GM12878 (cell line): ENCODE data around the gene DCLK2. TPM values are rescaled to one million over a fixed set of nuclear protein-coding genes. Genes with fewer than 3 reads are reported as not detected.

Experiments
- ATAC-seq: fragments of 200-7000 bp; cut with Tn5 transposase; 3 replicates; pipeline ENCODE4 v1.9.1; 2020; ENCODE audit warnings: mild to moderate bottlenecking, moderate library complexity
- BruUV-seq: library from RNA; stranded (reverse); fragments of 400-500 nt; replicated peaks from 2 replicates; lab custom pipeline; 2021; lab: Mats Ljungman, UMichigan
- CTCF ChIA-PET: fragments of 300-600 bp; sonication (Branson Sonifier 250); formaldehyde crosslinking; extraction: SDS; loops from one replicate; lab custom pipeline; 2021; ENCODE audit warnings: inconsistent platforms; lab: Yijun Ruan, JAX
- POLR2A ChIA-PET: fragments of 350-600 bp; formaldehyde crosslinking; extraction: SDS; loops from one replicate; lab custom pipeline; 2021; ENCODE audit warnings: inconsistent platforms; lab: Charles Lee
- RAD21 ChIA-PET: fragments of 300-600 bp; sonication (Branson Sonifier 250); formaldehyde crosslinking; loops from one replicate; lab custom pipeline; 2023; ENCODE audit warnings: antibody characterized with exemption; ENCODE audit not compliant: unreplicated experiment; lab: Charles Lee
- SMC1A ChIA-PET: fragments of 300-600 bp; sonication (Branson Sonifier 250); formaldehyde crosslinking; loops from one replicate; lab custom pipeline; 2023; ENCODE audit not compliant: unreplicated experiment, uncharacterized antibody; lab: Charles Lee
- DNase-seq: peaks from one replicate; pipeline ENCODE4 v3.0.0-alpha.2; 2011; ENCODE audit warnings: low read depth, low spot score
- FAIRE-seq: peaks from 3 replicates; lab custom pipeline; 2011; peaks lifted over from hg19 to GRCh38; lab: Jason Lieb, UNC
- H2AFZ ChIP-seq: 2 replicates; pipeline ENCODE4 v1.6.0; 2011; ENCODE audit warnings: low read depth, low read length, control low read depth; ENCODE audit not compliant: control insufficient read depth
- H3K27ac ChIP-seq: 2 replicates; pipeline ENCODE4 v1.5.1; 2011; ENCODE audit warnings: control low read depth; ENCODE audit not compliant: control insufficient read depth, insufficient read depth
- H3K27me3 ChIP-seq, 2 experiments: replicated peaks in 1 of 2; 2 replicates each; pipeline versions ENCODE4 v1.6.0 to v1.6.1; 2011; ENCODE audit warnings: low read length in 1 of 2; ENCODE audit not compliant: control insufficient read depth in 2 of 2, insufficient read depth in 2 of 2
- H3K36me3 ChIP-seq, 2 experiments: 2 replicates each; pipeline ENCODE4 v1.5.1; 2011; ENCODE audit warnings: low read length in 1 of 2; ENCODE audit not compliant: control insufficient read depth in 2 of 2, insufficient read depth in 2 of 2
- H3K4me1 ChIP-seq: 2 replicates; pipeline ENCODE4 v1.6.1; 2011; ENCODE audit warnings: mild to moderate bottlenecking, low read length, moderate library complexity, mixed read lengths; ENCODE audit not compliant: control insufficient read depth, insufficient read depth
- H3K4me2 ChIP-seq: 2 replicates; pipeline ENCODE4 v1.6.0; 2011; ENCODE audit warnings: control low read depth; ENCODE audit not compliant: control insufficient read depth, insufficient read depth
- H3K4me3 ChIP-seq: fragments of 200-600 bp; sonication (generic); 2 replicates; pipeline ENCODE4 v1.5.1; 2016
- H3K79me2 ChIP-seq: 2 replicates; pipeline ENCODE4 v1.6.0; 2011; ENCODE audit warnings: low read length; ENCODE audit not compliant: control insufficient read depth, insufficient read depth
- H3K9ac ChIP-seq: 2 replicates; pipeline ENCODE4 v1.8.0; 2011; ENCODE audit warnings: low read length, control low read depth, mixed read lengths; ENCODE audit not compliant: control insufficient read depth, insufficient read depth
- H3K9me3 ChIP-seq: replicated peaks from 3 replicates; pipeline ENCODE4 v1.5.1; 2011; ENCODE audit warnings: mild to moderate bottlenecking, low read length; ENCODE audit not compliant: control insufficient read depth, insufficient read depth
- H4K20me1 ChIP-seq: 2 replicates; pipeline ENCODE4 v1.6.0; 2011; ENCODE audit not compliant: control insufficient read depth, insufficient read depth
- DPF2 ChIP-seq: fragments of 450-650 bp; IDR thresholded peaks from 2 replicates; pipeline ENCODE4 v1.6.1; 2017; ENCODE audit warnings: mild to moderate bottlenecking
- ESRRA ChIP-seq: IDR thresholded peaks from 2 replicates; pipeline ENCODE4 v1.6.1; 2012; ENCODE audit warnings: mild to moderate bottlenecking, low read length, improper control_type of control experiment
- MYC ChIP-seq: IDR thresholded peaks from 2 replicates; pipeline ENCODE4 v1.6.1; 2011; ENCODE audit warnings: mild to moderate bottlenecking, low read length, moderate library complexity, inconsistent platforms; ENCODE audit not compliant: insufficient read depth, insufficient replicate concordance, insufficient read length, severe bottlenecking
- SMC3 ChIP-seq: IDR thresholded peaks from 2 replicates; pipeline ENCODE4 v1.6.1; 2011; ENCODE audit warnings: low read length, improper control_type of control experiment, borderline replicate concordance
- SPI1 ChIP-seq: IDR thresholded peaks from 2 replicates; pipeline ENCODE4 v1.6.1; 2011; ENCODE audit warnings: low read depth, mild to moderate bottlenecking, low read length, moderate library complexity, borderline replicate concordance; ENCODE audit not compliant: insufficient read depth
- YY1 ChIP-seq: IDR thresholded peaks from 2 replicates; pipeline ENCODE4 v1.6.1; 2011; ENCODE audit warnings: low read depth, mild to moderate bottlenecking, low read length
- WGBS: methylation state at CpG from one replicate; pipeline ENCODE4 v1.1.6; 2016; ENCODE audit warnings: low lambda C conversion rate; ENCODE audit not compliant: insufficient replicate concordance, insufficient coverage; ENCODE audit errors: missing lambda C conversion rate; 5-methylcytosine and 5-hydroxymethylcytosine counted together
- in situ Hi-C: fragments of 300-500 bp; cut with MboI; formaldehyde crosslinking; loops from 9 replicates; pipeline ENCODE4 v1.14.3; 2018; ENCODE audit warnings: mixed read lengths
- intact Hi-C: fragments of 100-400 bp; cut with micrococcal nuclease; formaldehyde crosslinking; loops from one replicate; pipeline ENCODE4 v1.14.2; 2022; ENCODE audit not compliant: unreplicated experiment
- polyA plus RNA-seq, 11 experiments: library from polyadenylated mRNA; depleted of rRNA in 4 of 11; unstranded in 6 of 11; stranded (reverse) in 5 of 11; fragments of >200 nt; fragmentation: Nextera tagmentation in 4 of 11; fragmentation: Illumina TruSeq in 1 of 11; extraction: Ambion mirVana in 4 of 11; extraction: Trizol in 1 of 11; gene quantifications; 1 replicate in 1 of 11; 2 replicates in 10 of 11; pipeline versions ENCODE4 v1.2.1 to v1.2.3, GENCODE V29; 2011 to 2016; ENCODE audit warnings: inconsistent platforms in 2 of 11, missing spikeins in 2 of 11, low read depth in 1 of 11
- total RNA-seq, 4 experiments: library from RNA; depleted of rRNA in 3 of 4; stranded (reverse); fragments of >200 nt in 3 of 4; fragmentation: Illumina TruSeq in 1 of 4; extraction: Trizol in 1 of 4; gene quantifications; 2 replicates each; pipeline versions ENCODE4 v1.2.1 to v1.2.3, GENCODE V29; 2013 to 2021
- TF ChIP-seq, protein P1 (sequence below): fragments of 150-350 bp; IDR thresholded peaks from 2 replicates; pipeline ENCODE4 v1.6.1; 2016; ENCODE audit warnings: low read depth, low read length
- TF ChIP-seq, protein P2 (sequence below): IDR thresholded peaks from 2 replicates; pipeline ENCODE4 v1.6.1; 2012; ENCODE audit warnings: low read depth, low read length, improper control_type of control experiment

The DCLK2 gene
- total and polyA plus RNA-seq, 10 of the 15 experiments (the other 5 are each of a cell fraction or from before 2014, with no cell fraction given), result not detected

DNA sequence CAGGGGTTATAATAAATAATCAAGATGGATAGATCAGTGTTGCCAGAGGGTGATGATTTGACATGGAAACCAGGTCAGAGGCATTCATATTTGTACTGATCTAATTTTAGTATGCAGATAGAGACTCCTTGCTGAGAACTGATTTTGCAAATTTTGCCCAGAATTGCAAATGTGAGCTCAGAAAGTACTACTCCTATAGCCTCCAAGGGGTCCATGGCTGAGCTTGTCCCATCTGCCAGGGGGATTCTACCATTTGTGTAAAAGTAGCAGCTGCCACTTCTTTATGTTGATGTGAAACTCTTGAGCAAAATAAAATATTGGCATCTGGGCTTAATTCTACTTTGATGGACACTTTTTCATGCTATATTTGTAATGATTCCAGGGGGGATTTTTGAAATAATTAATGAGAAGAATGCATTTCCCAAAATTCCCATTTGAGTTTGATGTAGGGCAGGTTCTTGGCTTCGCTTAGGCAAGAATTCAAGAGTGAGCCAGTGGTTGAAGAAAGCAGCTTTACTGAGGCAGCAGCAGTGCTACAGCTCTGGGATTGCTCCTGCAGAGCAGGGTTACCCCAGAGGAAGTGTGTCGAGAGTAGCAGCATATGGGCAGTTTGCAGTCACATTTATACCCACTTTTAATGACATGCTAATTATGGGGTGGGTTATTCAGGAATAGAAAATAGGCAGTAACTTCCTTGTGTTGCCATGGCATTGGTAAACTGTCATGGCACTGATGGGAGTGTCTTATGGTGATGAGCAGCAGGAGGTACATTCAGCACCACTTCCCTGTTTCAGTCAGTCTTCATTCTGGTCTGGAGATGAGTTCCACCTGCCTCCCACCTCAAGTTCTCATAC lies 38.7 kb upstream of the DCLK2 start:
- no TSS peak for BruUV-seq
- H3K79me2 ChIP-seq, result no peaks in the 10 kb centered on the region
- peak; percentile 34; the same call in 2 of the 3 replicates for ATAC-seq
- H3K4me2 ChIP-seq, result no peak overlapping the region
- H3K4me3 ChIP-seq, result no peak overlapping the region
- no peaks in the 10 kb centered on the region for H4K20me1 ChIP-seq
- 0% methylated on average over 2 of the region's 2 CpGs for WGBS
- no peak overlapping the region for H3K9ac ChIP-seq
- CTCF ChIA-PET, result interaction anchor here (1.1 kb wide), 1 partner anchor 44 kb away, joined by 3 read pairs; no protein-coding TSS in a partner anchor
- intact Hi-C loops, result no loop called here
- H3K4me1 ChIP-seq, result no peaks in the 10 kb centered on the region
- TF ChIP-seq SPI1 (peak; percentile 39; the same call in 1 of the 2 replicates), DPF2 (no peak), SMC3 (no peak)
- TF ChIP-seq, all 136 proteins: peak for 1
- FAIRE-seq, result no peak
- ChIA-PET POLR2A (no interaction called here), RAD21 (no interaction called here), SMC1A (no interaction called here)
- Histone ChIP-seq H2AFZ (no peak overlapping the region), H3K27ac (no peak overlapping the region), H3K27me3 (no peaks in the 10 kb centered on the region; a peak in 1 of 4 replicates), H3K9me3 (no peaks in the 10 kb centered on the region; the same call in 2 of the 3 replicates), H3K36me3 (no peaks in the 10 kb centered on the region)
- in situ Hi-C loops, result no loop called here
- DNase-seq, result no peak

DNA sequence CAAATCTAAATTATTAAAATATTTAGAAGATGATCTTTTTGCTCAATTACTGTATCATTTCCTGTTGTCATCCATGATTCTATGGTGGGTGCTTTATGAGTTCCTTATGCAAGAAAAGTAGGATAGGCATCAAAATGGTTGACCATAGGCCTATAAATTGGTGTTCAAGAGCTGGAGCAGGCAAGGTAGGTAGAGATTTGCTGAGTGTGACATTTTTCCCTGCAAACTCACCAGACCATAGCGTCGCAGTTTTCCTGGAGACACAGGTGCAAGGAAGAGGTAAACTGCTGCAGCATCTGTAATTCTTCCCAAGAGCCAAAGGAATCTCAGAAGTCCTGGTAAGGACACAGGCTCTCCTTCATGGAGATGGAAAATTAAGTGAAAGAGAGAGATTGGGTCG lies 33.7 kb upstream of the DCLK2 start:
- TF ChIP-seq, protein P1, sequence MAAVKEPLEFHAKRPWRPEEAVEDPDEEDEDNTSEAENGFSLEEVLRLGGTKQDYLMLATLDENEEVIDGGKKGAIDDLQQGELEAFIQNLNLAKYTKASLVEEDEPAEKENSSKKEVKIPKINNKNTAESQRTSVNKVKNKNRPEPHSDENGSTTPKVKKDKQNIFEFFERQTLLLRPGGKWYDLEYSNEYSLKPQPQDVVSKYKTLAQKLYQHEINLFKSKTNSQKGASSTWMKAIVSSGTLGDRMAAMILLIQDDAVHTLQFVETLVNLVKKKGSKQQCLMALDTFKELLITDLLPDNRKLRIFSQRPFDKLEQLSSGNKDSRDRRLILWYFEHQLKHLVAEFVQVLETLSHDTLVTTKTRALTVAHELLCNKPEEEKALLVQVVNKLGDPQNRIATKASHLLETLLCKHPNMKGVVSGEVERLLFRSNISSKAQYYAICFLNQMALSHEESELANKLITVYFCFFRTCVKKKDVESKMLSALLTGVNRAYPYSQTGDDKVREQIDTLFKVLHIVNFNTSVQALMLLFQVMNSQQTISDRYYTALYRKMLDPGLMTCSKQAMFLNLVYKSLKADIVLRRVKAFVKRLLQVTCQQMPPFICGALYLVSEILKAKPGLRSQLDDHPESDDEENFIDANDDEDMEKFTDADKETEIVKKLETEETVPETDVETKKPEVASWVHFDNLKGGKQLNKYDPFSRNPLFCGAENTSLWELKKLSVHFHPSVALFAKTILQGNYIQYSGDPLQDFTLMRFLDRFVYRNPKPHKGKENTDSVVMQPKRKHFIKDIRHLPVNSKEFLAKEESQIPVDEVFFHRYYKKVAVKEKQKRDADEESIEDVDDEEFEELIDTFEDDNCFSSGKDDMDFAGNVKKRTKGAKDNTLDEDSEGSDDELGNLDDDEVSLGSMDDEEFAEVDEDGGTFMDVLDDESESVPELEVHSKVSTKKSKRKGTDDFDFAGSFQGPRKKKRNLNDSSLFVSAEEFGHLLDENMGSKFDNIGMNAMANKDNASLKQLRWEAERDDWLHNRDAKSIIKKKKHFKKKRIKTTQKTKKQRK, result no peak
- TF ChIP-seq DPF2, result no peak
- no peak for TF ChIP-seq YY1
- no peak for TF ChIP-seq MYC
- TF ChIP-seq ESRRA, result no peak
- TF ChIP-seq, protein P2, sequence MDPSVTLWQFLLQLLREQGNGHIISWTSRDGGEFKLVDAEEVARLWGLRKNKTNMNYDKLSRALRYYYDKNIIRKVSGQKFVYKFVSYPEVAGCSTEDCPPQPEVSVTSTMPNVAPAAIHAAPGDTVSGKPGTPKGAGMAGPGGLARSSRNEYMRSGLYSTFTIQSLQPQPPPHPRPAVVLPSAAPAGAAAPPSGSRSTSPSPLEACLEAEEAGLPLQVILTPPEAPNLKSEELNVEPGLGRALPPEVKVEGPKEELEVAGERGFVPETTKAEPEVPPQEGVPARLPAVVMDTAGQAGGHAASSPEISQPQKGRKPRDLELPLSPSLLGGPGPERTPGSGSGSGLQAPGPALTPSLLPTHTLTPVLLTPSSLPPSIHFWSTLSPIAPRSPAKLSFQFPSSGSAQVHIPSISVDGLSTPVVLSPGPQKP, result no peak
- Histone ChIP-seq H3K4me3 (no peak overlapping the region), H3K4me1 (no peaks in the 10 kb centered on the region), H3K79me2 (no peaks in the 10 kb centered on the region), H3K9ac (no peak overlapping the region), H3K27ac (no peak overlapping the region), H2AFZ (no peak overlapping the region), H3K9me3 (no peaks in the 10 kb centered on the region), H3K36me3 (no peaks in the 10 kb centered on the region), H4K20me1 (no peaks in the 10 kb centered on the region), H3K27me3 (no peaks in the 10 kb centered on the region; a peak in 1 of 4 replicates), H3K4me2 (no peak overlapping the region)
- intact Hi-C loops, result no loop called here
- CTCF ChIA-PET, result no interaction called here
- 54% methylated on average over 3 of the region's 3 CpGs for WGBS
- POLR2A ChIA-PET, result no interaction called here
- RAD21 ChIA-PET, result no interaction called here
- no TSS peak for BruUV-seq
- FAIRE-seq, result no peak
- no peak for DNase-seq
- no peak for ATAC-seq
- in situ Hi-C loops, result no loop called here
- SMC1A ChIA-PET, result no interaction called here
